Measurements from ENCODE around the gene STARD13.

STARD13 gene, protein sequence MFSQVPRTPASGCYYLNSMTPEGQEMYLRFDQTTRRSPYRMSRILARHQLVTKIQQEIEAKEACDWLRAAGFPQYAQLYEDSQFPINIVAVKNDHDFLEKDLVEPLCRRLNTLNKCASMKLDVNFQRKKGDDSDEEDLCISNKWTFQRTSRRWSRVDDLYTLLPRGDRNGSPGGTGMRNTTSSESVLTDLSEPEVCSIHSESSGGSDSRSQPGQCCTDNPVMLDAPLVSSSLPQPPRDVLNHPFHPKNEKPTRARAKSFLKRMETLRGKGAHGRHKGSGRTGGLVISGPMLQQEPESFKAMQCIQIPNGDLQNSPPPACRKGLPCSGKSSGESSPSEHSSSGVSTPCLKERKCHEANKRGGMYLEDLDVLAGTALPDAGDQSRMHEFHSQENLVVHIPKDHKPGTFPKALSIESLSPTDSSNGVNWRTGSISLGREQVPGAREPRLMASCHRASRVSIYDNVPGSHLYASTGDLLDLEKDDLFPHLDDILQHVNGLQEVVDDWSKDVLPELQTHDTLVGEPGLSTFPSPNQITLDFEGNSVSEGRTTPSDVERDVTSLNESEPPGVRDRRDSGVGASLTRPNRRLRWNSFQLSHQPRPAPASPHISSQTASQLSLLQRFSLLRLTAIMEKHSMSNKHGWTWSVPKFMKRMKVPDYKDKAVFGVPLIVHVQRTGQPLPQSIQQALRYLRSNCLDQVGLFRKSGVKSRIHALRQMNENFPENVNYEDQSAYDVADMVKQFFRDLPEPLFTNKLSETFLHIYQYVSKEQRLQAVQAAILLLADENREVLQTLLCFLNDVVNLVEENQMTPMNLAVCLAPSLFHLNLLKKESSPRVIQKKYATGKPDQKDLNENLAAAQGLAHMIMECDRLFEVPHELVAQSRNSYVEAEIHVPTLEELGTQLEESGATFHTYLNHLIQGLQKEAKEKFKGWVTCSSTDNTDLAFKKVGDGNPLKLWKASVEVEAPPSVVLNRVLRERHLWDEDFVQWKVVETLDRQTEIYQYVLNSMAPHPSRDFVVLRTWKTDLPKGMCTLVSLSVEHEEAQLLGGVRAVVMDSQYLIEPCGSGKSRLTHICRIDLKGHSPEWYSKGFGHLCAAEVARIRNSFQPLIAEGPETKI

DNA sequence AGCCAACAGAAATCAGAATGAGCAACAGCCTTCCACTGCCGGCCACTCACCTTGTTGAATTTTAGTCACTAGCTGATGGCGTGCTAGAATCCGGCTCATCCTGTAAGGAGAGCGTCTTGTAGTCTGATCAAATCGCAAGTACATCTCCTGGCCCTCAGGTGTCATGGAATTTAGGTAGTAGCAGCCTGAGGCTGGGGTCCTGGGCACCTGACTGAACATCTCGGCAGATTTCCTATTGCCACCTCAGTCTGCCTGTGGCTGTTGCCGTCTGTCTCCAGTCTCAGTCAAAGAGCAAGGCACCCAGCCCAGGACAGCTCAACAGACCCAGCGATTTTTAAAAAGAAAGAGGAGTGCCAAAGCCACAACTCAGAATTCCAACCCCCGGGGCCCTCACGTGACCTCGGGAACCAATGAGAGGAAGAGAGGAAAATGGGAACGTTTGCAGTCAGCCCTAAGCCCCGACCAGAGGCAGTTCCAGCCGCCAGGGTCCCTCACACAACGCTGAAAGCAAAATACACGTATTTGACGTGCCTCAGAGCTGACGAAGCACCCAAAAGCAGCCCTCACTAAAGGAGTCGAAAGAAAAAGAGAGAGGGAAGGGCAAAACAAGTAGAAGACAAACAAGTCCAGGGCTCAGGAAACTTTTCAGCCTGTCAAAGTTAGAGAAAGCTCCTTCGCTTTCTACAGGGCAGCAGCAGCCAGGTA lies at the start of gene STARD13:
Gene STARD13, minus strand, starts transcription at position 336 of the 705 bp plus-strand sequence. Its CDS starts 117 bp downstream, at position 219.
- TF ChIP-seq, protein P1, sequence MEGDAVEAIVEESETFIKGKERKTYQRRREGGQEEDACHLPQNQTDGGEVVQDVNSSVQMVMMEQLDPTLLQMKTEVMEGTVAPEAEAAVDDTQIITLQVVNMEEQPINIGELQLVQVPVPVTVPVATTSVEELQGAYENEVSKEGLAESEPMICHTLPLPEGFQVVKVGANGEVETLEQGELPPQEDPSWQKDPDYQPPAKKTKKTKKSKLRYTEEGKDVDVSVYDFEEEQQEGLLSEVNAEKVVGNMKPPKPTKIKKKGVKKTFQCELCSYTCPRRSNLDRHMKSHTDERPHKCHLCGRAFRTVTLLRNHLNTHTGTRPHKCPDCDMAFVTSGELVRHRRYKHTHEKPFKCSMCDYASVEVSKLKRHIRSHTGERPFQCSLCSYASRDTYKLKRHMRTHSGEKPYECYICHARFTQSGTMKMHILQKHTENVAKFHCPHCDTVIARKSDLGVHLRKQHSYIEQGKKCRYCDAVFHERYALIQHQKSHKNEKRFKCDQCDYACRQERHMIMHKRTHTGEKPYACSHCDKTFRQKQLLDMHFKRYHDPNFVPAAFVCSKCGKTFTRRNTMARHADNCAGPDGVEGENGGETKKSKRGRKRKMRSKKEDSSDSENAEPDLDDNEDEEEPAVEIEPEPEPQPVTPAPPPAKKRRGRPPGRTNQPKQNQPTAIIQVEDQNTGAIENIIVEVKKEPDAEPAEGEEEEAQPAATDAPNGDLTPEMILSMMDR (IDR thresholded peaks at IDR 0.05; ENCODE audit: control insufficient read depth, insufficient read depth, low read depth, low read length, missing control alignments), result peak; percentile 46
- peak within 1 kb of the TSS; percentile 85 for H3K4me3 ChIP-seq (ENCODE audit: control insufficient read depth, low read depth, low read length)
- peak; percentile 93 for DNase-seq (ENCODE audit: low read depth)

DNA sequence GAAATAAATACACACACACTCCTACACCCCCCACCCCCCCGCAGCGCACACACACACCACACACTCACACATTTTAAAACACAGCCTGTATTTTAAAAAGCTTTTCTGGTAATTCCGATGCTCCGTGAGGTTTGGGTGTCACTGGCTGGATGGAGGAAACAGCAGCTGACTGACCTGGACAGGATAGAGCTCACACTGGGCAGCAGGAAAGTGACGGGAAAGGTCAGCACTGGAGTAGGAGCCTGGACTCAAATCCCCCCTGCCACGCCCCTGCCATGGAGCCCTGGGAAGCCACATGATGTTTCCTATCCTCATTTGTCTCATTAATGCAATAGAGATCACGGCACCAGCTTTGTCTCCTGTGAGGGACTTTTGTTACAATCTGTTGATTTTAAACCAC lies 49.3 kb upstream of the STARD13 start:
- TF ChIP-seq, protein P1 (IDR thresholded peaks at IDR 0.05; ENCODE audit: control insufficient read depth, insufficient read depth, low read depth, low read length, missing control alignments), result no peak
- no peak overlapping the region for H3K4me3 ChIP-seq (ENCODE audit: control insufficient read depth, low read depth, low read length)
- DNase-seq (ENCODE audit: low read depth), result no peak

DNA sequence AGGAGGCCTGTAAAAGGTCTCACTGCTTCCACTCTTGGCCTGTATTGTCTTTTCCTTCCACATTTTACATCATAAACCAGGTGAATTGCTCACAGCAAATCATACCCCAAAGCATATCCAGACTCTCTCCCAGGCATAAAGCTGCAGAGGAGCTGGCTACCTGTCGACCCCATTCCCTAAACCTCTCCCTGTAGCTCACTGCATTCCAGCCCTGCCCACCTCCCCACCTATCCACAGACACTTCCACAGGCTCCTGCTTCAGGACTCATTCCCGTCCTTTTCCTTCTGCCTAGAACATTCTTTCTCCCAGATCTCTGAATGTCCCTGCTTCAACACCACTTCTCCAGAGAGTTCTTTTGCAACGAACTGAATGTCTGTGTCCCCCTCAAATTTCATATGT lies 46.4 kb upstream of the STARD13 start:
- no peak overlapping the region for H3K4me3 ChIP-seq (ENCODE audit: control insufficient read depth, low read depth, low read length)
- TF ChIP-seq, protein P1 (IDR thresholded peaks at IDR 0.05; ENCODE audit: control insufficient read depth, insufficient read depth, low read depth, low read length, missing control alignments), result no peak
- no peak for DNase-seq (ENCODE audit: low read depth)

DNA sequence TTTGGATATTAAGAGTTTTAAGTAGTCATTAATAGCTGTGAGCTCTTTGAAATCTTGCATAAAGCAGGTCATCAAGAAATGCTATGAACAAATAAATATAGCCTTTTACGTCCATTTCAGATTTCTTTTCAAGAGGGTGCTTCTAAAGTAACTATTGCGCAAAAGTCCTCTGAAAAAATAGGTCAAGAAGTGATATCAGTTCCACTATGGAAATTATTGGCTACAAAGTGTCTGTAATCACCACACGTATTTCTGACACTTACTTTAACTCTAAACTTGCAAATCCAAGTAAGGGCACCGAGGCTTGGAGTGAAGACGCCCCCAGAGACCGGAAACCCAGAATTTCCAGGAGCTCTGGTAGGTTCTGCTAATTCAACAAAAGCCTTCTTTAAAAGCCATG lies 44.9 kb upstream of the STARD13 start:
- no peak overlapping the region for H3K4me3 ChIP-seq (ENCODE audit: control insufficient read depth, low read depth, low read length)
- TF ChIP-seq, protein P1 (IDR thresholded peaks at IDR 0.05; ENCODE audit: control insufficient read depth, insufficient read depth, low read depth, low read length, missing control alignments), result no peak
- no peak for DNase-seq (ENCODE audit: low read depth)

DNA sequence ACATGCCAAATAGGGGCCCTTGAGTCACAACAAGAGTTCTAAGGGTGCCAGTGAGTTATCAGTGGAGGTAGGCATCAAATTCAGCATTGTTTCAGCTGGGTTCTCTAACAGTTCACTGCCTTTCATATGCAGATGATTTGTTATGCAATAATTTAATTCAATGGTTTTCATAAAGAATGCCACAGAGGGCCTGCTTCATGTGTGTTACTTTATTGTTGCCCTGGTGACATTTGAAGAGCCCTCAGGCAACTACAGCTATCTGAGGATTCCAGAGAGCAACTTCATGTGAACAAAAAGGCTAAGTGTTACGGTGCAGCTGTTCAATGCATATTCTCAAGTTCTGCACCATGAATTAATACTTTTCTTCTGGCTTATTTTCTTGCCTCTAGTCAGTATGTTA lies 43.1 kb upstream of the STARD13 start:
- TF ChIP-seq, protein P1 (IDR thresholded peaks at IDR 0.05; ENCODE audit: control insufficient read depth, insufficient read depth, low read depth, low read length, missing control alignments), result no peak
- no peak overlapping the region for H3K4me3 ChIP-seq (ENCODE audit: control insufficient read depth, low read depth, low read length)
- DNase-seq (ENCODE audit: low read depth), result no peak

DNA sequence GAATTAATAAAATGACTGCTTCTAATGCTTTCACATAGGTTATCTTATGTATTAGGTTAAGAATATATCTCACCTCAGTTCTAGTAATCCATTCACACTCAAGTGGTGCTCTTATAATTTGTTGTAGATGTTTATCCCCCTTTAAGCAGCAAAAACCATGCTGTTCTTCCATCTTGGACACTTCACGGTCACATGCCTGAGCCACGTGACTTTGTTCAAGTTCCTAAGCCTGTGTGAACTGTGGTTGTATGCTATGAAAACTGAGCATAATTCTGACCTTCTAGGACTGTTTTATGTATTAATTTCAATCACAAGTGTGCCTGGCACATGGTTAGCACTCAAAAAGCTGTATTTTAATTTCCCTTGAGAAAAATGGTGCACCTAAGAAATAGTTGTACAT lies 41.2 kb upstream of the STARD13 start:
- TF ChIP-seq, protein P1 (IDR thresholded peaks at IDR 0.05; ENCODE audit: control insufficient read depth, insufficient read depth, low read depth, low read length, missing control alignments), result no peak
- DNase-seq (ENCODE audit: low read depth), result no peak
- H3K4me3 ChIP-seq (ENCODE audit: control insufficient read depth, low read depth, low read length), result no peak overlapping the region
